ENCODE data around the gene NUP210L. TPM values are rescaled to one million over a fixed set of nuclear protein-coding genes. Genes with fewer than 3 reads are reported as not detected.

Gene NUP210L
- total RNA-seq, 4 donors from 2014 or later = under 0.01 to 0.30 (median 0.21) TPM; not detected in 1

DNA sequence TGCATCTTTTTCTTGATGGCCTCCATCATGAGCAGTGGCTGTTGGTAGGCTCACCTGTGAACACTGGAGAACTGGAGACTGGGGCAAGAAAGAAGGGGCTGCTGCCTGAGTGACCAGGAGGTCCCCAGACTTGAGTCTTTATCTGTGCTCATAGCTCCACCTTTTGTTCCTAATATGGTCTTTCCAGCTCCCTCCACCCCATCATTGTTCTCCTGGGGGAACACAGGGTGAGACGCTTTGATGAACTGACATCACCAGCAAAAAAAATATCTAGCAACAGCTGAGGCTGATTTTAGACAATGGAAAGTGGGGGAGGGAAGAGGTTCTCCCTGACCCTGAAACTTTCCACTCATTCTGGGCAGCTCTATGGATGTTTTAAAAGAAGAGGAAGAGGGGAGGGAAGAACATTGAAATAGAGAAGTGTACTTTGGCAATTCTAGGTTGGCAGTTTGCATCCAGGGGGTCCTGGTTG lies 37.2 kb upstream of the NUP210L start, which contains the start of gene TPM3:
TSS of gene TPM3 (minus strand) at position 111 of the 472 bp plus-strand sequence. CDS start at position 29, 82 bp downstream.
- TF ChIP-seq POLR2A (IDR thresholded peaks at IDR 0.05) (no peak), CTCF (IDR thresholded peaks at IDR 0.05) (no peak), EP300 (IDR thresholded peaks at IDR 0.05) (no peak)
- H3K4me1 ChIP-seq = peaks cover 0 to 8% (median 0%) of the 10 kb centered on the region in 4 donors
- H3K27me3 ChIP-seq = no peaks in the 10 kb centered on the region
- H3K4me3 ChIP-seq = no peak within 1 kb of the TSS
- H3K27ac ChIP-seq = no peak within 1 kb of the TSS
- WGBS, 2 donors = 0 to 6% methylated on average over 1 of the region's 1 CpG
- no peaks in the 10 kb centered on the region for H3K9me3 ChIP-seq
- no peak for DNase-seq (ENCODE audit: low spot score in 2 of 2)
- H3K36me3 ChIP-seq = no peaks in the 10 kb centered on the region

- no peaks in the 10 kb centered on the region for H3K27me3 ChIP-seq
- H3K36me3 ChIP-seq = no peaks in the 10 kb centered on the region
- TF ChIP-seq EP300 (IDR thresholded peaks at IDR 0.05) (no peak), CTCF (IDR thresholded peaks at IDR 0.05) (no peak), POLR2A (IDR thresholded peaks at IDR 0.05) (no peak)
- 4 to 32% methylated on average over 1 of the region's 1 CpG for WGBS, 2 donors
- no peak overlapping the region for H3K27ac ChIP-seq
- no peaks in the 10 kb centered on the region for H3K9me3 ChIP-seq
- peaks cover 0 to 8% (median 0%) of the 10 kb centered on the region in 4 donors for H3K4me1 ChIP-seq
- no peak overlapping the region for H3K4me3 ChIP-seq
- DNase-seq (ENCODE audit: low spot score in 2 of 2) = no peak
Measured at GRCh38 chr1:154190550-154190949, 35.7 kb upstream of the NUP210L start.

GRCh38 chr1:154186852-154187501 lies 32.1 kb upstream of the NUP210L start:
- no peak for TF ChIP-seq EP300 (IDR thresholded peaks at IDR 0.05)
- TF ChIP-seq POLR2A (IDR thresholded peaks at IDR 0.05) = no peak
- Histone ChIP-seq H3K27ac (no peak overlapping the region), H3K36me3 (no peaks in the 10 kb centered on the region), H3K4me1 (peaks cover 0 to 7% (median 0%) of the 10 kb centered on the region in 4 donors), H3K9me3 (no peaks in the 10 kb centered on the region), H3K4me3 (no peak overlapping the region), H3K27me3 (no peaks in the 10 kb centered on the region)
- DNase-seq (ENCODE audit: low spot score in 2 of 2) = no peak
- WGBS, 2 donors = 47 to 49% methylated on average over 2 of the region's 2 CpGs

DNA sequence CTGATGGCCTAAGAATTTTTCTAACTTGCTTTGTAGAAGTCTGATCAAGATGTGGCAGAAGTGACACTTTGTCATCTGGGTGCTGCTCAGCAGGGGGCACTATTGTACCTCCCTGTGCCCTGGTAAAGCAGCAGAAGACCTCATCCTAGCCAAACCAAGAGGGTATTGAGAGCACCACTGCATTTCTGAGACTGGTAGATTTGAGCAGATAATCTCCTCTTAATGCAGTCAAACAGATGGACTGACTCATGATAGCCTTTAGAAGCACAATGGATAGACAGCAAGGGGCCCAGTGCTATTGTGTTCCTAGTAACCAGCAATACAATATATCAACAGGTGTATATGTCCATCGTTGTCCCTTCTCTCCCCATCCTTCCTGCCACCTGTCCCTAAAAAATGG lies 31.3 kb upstream of the NUP210L start:
- no peak for DNase-seq (ENCODE audit: low spot score in 2 of 2)
- Histone ChIP-seq H3K4me1 (peaks cover 0 to 10% (median 7%) of the 10 kb centered on the region in 4 donors), H3K27me3 (no peaks in the 10 kb centered on the region), H3K36me3 (no peaks in the 10 kb centered on the region), H3K9me3 (no peaks in the 10 kb centered on the region), H3K27ac (no peak overlapping the region), H3K4me3 (no peak overlapping the region)
- no peak for TF ChIP-seq POLR2A (IDR thresholded peaks at IDR 0.05)
- peak in 2 of 5 experiments; percentile 11 to 15 for TF ChIP-seq CTCF (IDR thresholded peaks at IDR 0.05)
- WGBS, 2 donors = 61 to 82% methylated on average over 1 of the region's 1 CpG

DNA sequence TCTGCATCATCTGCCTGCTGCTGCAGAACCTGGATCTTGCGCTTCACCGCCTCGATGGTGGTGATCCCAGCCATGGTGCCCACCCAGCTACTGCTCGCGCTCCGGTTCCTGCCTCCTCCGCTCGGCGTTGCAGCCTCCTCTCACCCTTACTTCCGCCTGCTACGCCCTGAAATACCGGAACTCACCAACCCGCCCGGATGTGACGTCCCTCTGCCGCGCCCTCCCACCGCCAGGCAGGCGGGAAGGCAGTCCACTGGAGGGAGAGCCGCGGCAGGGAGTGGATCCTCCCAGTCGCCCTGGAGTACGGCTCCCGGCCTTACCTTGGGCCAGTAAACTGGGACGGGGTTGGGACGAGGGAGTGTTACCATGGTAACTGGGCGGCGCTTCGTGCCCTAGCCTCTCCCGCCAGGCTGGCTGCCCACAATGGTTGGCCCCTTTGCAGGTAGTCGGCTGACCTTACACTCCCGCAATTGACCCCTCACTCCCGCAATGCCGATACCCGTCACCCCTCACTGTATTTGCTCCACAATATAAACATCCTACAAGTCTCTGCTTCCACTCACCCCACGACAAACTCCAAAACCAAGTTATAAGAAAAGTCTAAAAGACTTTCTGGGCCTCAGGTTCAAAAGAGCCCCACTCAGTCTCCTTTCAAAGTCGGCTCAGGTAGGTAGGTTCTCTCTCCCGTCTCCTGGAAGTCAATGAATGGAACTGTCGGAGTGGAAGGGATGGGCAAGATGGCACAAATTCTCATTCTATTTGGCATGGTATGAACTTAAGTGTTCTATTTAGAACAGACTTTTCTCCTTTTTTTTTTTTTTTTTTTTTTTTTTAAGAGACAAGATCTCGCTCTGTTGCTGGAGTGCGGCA lies 28.4 kb upstream of the NUP210L start:
- Histone ChIP-seq H3K27ac (peak overlapping the region; percentile 87 to 95 (median 94)), H3K4me3 (peak overlapping the region; percentile 71 to 97 (median 89)), H3K36me3 (peaks cover 0 to 3% (median 0%) of the 10 kb centered on the region in 3 donors), H3K4me1 (peaks cover 0 to 39% (median 35%) of the 10 kb centered on the region in 4 donors), H3K27me3 (no peaks in the 10 kb centered on the region), H3K9me3 (no peaks in the 10 kb centered on the region)
- DNase-seq (ENCODE audit: low spot score in 2 of 2) = peak; percentile 90 to 94
- 5 to 7% methylated on average over 32 of the region's 41 CpGs for WGBS, 2 donors
- peak; percentile 95 to 97 for TF ChIP-seq POLR2A (IDR thresholded peaks at IDR 0.05)
- TF ChIP-seq CTCF (IDR thresholded peaks at IDR 0.05) = peak in 3 of 5 experiments; percentile 14 to 70 (median 65)
- peak; percentile 93 to 99 for TF ChIP-seq EP300 (IDR thresholded peaks at IDR 0.05)

Measured in tibial nerve (tissue), 4 donors.